Endothelial cell of umbilical vein (primary cell): ENCODE results near the gene LIMS4.
"Not testable (repeated sequence)": the region's sequence is repeated elsewhere in the genome, so short reads cannot be mapped to it uniquely, and the experiment has no call there.

Experiments
- EZH2 ChIP-seq: IDR thresholded peaks from 2 replicates; pipeline ENCODE4 v1.6.1; 2012; ENCODE audit warnings: borderline replicate concordance, low read depth, mild to moderate bottlenecking, moderate library complexity, low read length, inconsistent platforms; ENCODE audit not compliant: severe bottlenecking
- MYC ChIP-seq: IDR thresholded peaks from one replicate; pipeline ENCODE4 v1.6.1; 2011; ENCODE audit warnings: mild to moderate bottlenecking, low read depth, low read length
- POLR2A ChIP-seq: IDR thresholded peaks from 2 replicates; pipeline ENCODE4 v1.6.1; 2012; ENCODE audit warnings: low read depth, mild to moderate bottlenecking, control low read depth, low read length
- POLR2AphosphoS5 ChIP-seq: IDR thresholded peaks from 2 replicates; pipeline ENCODE4 v1.6.1; 2012; ENCODE audit warnings: low read depth, mild to moderate bottlenecking, control low read depth, low read length, moderate library complexity; ENCODE audit not compliant: insufficient read depth
- TF ChIP-seq, protein P1 (sequence below), 2 donors: IDR thresholded peaks; 1 replicate in 1 of 2; 2 replicates in 1 of 2; pipeline ENCODE4 v1.5.1; 2011; ENCODE audit warnings: low read length in 2 of 2, mild to moderate bottlenecking in 2 of 2, moderate library complexity in 2 of 2, control low read depth in 1 of 2, inconsistent platforms in 1 of 2, low read depth in 1 of 2; ENCODE audit not compliant: insufficient read depth in 1 of 2; ENCODE audit errors: extremely low read depth in 1 of 2
- TF ChIP-seq, protein P2 (sequence below): IDR thresholded peaks from 2 replicates; pipeline ENCODE4 v1.6.1; 2011; ENCODE audit not compliant: insufficient read depth, insufficient read length

DNA sequence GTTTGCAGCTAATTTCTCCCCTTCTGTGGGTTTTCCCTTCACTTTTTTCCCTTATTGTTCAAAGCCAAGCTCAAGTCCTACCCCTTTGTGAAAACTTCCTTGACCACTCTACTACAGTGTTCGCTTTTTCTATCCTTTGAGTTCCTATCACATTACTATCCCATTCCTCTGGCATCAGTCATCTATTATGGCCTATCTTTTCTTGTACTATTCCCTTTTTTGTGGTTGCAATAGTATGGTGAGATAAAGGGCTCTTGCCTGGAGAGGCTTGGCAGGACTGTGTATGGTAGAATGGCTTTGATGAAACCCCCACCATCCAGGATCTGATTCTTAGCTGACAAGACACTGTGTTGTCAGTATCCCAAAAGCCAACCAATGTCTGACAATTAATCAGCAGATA lies 30.7 kb downstream of the LIMS4 start:
- not testable (repeated sequence) for TF ChIP-seq MYC, EZH2, POLR2A, POLR2AphosphoS5
- TF ChIP-seq, protein P1, sequence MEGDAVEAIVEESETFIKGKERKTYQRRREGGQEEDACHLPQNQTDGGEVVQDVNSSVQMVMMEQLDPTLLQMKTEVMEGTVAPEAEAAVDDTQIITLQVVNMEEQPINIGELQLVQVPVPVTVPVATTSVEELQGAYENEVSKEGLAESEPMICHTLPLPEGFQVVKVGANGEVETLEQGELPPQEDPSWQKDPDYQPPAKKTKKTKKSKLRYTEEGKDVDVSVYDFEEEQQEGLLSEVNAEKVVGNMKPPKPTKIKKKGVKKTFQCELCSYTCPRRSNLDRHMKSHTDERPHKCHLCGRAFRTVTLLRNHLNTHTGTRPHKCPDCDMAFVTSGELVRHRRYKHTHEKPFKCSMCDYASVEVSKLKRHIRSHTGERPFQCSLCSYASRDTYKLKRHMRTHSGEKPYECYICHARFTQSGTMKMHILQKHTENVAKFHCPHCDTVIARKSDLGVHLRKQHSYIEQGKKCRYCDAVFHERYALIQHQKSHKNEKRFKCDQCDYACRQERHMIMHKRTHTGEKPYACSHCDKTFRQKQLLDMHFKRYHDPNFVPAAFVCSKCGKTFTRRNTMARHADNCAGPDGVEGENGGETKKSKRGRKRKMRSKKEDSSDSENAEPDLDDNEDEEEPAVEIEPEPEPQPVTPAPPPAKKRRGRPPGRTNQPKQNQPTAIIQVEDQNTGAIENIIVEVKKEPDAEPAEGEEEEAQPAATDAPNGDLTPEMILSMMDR (IDR thresholded peaks at IDR 0.05; ENCODE audit: extremely low read depth in 1 of 2, insufficient read depth in 1 of 2, low read depth in 1 of 2, low read length in 2 of 2) = not testable (repeated sequence)
- TF ChIP-seq, protein P2, sequence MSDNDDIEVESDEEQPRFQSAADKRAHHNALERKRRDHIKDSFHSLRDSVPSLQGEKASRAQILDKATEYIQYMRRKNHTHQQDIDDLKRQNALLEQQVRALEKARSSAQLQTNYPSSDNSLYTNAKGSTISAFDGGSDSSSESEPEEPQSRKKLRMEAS = not testable (repeated sequence)
